GM12891 (cell line): ENCODE data around the gene PIM3.

Source experiments
- DNase-seq: peaks from one replicate; pipeline ENCODE4 v3.0.0; 2011; ENCODE audit warnings: low spot score; ENCODE audit not compliant: insufficient read length
- FAIRE-seq: peaks from 2 replicates; lab custom pipeline; 2011; peaks lifted over from hg19 to GRCh38; lab: Jason Lieb, UNC
- PAX5 ChIP-seq: IDR thresholded peaks from 2 replicates; pipeline ENCODE4 v1.6.1; 2011; ENCODE audit warnings: low read length, moderate library complexity, mild to moderate bottlenecking; ENCODE audit not compliant: insufficient read depth, severe bottlenecking
- POLR2A ChIP-seq: IDR thresholded peaks from 2 replicates; pipeline ENCODE4 v1.6.1; 2011; ENCODE audit warnings: low read depth, low read length, control low read depth
- POLR2AphosphoS5 ChIP-seq: IDR thresholded peaks from 2 replicates; pipeline ENCODE4 v1.6.1; 2011; ENCODE audit warnings: low read depth, low read length, control low read depth
- POU2F2 ChIP-seq: IDR thresholded peaks from 2 replicates; pipeline ENCODE4 v1.6.1; 2011; ENCODE audit warnings: low read depth, mild to moderate bottlenecking, control low read depth, low read length, moderate library complexity
- SPI1 ChIP-seq: IDR thresholded peaks from 2 replicates; pipeline ENCODE4 v1.6.1; 2011; ENCODE audit warnings: low read depth, low read length, control low read depth
- TAF1 ChIP-seq: IDR thresholded peaks from 2 replicates; pipeline ENCODE4 v1.6.1; 2011; ENCODE audit warnings: low read depth, low read length, control low read depth

The PIM3 gene

DNA sequence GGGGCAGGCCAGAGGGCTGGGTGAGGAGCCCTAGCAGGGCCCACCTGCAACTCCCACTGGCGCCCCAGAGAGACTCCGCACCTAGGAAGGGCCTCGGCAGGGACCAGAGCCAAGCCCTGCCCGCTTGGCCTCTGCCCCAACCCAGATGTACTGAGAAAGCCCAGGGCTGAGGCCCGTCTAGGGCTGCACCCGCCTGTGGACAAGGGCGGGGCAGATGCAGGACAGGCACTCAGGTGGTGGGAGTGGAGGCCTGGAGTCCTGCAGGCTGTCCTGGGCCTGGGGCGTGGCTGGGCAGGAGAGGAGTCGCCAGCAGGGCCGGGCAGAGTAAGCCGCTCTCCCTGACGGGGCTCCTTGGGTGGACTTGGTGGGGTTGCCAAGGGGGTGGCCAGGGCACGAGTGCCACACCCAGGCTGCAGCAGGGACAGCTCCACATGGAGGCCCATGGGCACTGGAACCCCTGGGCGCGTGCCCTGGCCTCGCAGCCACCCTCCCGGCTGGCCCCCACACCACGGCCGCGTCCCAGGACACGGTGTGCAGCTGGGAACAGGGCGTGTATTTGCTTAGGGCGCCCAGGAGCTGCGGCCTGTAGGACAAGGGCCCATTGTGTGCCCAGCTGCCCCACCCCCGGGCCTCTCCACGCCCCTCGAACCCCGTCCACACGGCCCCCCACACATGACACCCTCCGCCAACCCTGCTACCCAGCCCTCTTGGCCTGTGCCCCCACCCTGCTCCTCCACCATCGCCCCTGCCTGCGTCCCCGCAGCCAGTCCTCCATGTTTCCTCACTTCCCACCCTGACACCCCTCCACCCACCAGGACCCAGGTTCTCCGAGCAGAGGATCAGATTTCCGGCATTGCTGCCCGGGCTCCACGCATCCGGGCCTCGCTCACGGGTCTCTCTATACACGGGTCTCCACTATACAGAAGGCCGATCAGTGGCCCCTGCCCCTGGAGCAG, 11.3 kb upstream of the PIM3 start:
- TF ChIP-seq PAX5 (no peak), POLR2AphosphoS5 (no peak), TAF1 (no peak), SPI1 (no peak), POU2F2 (no peak), POLR2A (no peak)
- DNase-seq (no peak), FAIRE-seq (no peak)

DNA sequence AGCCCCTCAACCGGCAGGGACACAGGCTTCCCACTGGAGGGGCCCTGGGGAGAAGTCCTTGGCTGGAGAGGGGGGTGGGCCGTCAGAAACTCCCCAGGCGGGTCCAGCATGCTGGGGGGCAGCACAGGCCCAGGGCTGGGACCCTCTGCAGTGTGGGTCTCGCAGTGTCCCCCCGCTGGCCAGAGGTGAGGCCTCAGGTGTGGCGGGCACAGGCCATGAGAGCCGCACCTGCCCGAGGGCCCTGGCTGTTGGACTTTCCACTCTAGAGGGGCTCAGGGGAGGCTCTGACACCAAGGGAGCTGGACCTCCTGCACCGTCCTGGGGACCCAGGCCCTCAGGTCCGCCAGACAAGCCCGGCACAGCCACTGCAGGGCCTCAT, 10.7 kb upstream of the PIM3 start:
- no peak for DNase-seq
- no peak for FAIRE-seq
- TF ChIP-seq PAX5 (no peak), TAF1 (no peak), POLR2AphosphoS5 (no peak), POU2F2 (no peak), POLR2A (no peak), SPI1 (no peak)

DNA sequence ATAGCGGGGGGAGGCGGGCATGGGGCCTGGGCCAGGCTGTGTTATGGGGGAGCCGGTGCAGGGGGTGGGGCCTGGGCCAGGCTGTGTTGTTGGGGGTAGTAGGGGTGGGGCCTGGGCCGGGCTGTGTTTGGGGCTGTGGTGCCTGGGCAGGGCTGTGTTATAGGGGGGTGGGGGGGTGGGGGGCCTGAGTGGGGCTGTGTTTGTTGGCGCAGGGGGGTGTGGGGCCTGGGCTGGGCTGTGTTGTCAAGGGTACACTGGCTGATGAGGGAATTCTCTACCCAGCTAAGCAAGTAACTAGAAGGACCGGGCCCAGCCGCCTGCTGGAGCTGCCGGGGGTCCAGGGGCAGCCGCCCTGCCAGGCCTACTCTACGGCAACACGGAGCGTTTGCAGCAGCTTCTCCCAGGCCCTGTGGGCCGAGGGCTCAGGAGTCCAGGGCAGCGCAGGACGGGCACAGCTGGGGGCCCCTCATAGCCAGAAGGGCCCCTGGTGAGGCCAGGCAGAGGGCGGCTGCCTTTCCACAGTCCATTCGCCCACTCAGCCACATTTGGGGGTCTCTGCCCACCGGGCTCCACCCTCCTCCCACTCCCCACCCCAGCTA, 10.1 kb upstream of the PIM3 start:
- TF ChIP-seq POU2F2: no peak
- TF ChIP-seq POLR2A: no peak
- no peak for TF ChIP-seq SPI1
- TF ChIP-seq TAF1: no peak
- no peak for TF ChIP-seq PAX5
- TF ChIP-seq POLR2AphosphoS5: no peak
- DNase-seq (no peak), FAIRE-seq (no peak)

- DNase-seq (no peak), FAIRE-seq (no peak)
- TF ChIP-seq POU2F2 (no peak), TAF1 (no peak), PAX5 (no peak), SPI1 (no peak), POLR2A (no peak), POLR2AphosphoS5 (no peak)
These were observed 9.4 kb upstream of the PIM3 start for GRCh38 chr22:49951000-49951677.

GRCh38 chr22:49951678-49951985, 8.9 kb upstream of the PIM3 start:
- DNase-seq (no peak), FAIRE-seq (no peak)
- no peak for TF ChIP-seq POLR2A
- no peak for TF ChIP-seq PAX5
- TF ChIP-seq POLR2AphosphoS5: no peak
- TF ChIP-seq TAF1: no peak
- no peak for TF ChIP-seq POU2F2
- no peak for TF ChIP-seq SPI1

DNA sequence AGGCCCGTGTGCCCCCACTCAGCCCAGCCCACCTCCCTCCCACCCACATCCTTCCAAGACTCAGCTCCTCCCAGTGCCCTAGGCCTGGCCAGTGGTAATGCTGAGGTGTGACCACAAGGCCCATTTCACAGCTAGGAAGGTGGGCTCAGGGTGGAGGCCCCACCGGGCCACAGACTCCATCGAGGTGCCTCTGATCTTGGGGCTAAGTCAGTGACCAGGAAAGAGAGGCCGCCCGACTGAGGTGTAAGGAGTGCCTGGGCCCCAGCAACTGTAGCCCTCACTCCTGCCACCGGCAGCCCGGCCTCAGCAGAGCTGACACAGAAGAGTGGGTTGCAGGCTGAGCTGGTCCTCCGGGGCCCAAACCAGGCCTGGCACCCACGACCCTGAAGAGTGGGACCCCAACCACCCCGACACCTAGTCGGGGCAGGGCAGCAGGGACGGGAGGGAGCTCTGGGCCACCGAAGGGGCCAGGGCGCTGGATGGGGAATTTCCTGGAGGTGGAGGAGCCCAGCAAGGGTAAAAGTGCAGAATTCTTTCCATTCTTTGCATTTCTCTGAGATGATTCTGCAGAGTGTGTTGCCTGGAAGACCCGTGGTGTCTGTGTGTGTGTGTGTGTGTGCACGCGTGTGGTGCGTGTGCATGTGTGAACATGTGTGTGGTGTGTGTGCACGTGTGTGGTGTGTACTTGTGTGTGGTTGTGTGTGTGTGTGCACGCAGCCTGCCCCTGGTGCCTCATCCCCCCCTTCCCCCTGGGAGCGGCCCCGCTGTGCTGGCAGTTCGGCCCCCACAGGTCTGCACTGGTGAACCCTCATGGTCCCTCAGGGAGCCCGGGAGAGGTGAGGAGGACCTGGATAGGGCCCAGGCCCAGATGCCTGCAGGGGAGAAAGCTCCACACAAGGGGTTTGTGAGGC, 8.3 kb upstream of the PIM3 start:
- no peak for TF ChIP-seq POLR2AphosphoS5
- no peak for TF ChIP-seq POU2F2
- no peak for DNase-seq
- FAIRE-seq: no peak

GRCh38 chr22:49953027-49953679, 7.4 kb upstream of the PIM3 start:
- FAIRE-seq (no peak), DNase-seq (no peak)
- TF ChIP-seq POLR2A (no peak), POU2F2 (no peak), POLR2AphosphoS5 (no peak), TAF1 (no peak), PAX5 (no peak), SPI1 (no peak)

DNA sequence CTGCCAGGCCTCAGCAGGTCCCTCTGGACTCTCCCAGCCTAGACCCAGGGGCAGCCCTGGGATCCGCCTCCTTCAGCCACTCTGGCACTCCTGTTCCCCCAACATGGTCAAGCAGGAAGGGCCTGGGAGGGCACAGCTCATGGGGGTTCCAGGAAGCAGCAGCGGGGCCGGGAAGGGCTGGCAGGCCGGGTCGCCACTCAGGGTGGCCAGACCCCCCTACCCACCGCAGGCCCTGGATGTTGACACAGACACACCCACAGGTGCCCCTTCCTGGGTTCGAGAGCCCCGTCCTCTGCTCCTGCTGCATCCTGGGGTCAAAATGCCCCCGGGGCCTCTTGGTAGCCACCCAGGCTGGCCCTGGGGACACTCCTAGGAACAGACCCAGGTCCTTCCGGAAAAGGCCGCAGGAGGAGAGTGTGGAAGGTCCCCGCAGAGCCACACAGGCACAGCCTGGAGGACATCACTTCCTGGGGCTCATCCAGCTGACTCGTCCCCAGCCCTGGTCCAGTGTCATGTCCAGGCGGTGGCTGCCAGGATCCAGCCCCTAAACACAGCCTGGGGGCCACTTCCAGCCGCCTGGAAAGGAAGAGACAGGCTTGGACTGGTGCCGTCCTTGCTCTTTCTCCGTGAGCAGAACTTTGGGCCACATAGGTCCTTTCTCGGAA, 6.8 kb upstream of the PIM3 start:
- FAIRE-seq (no peak), DNase-seq (no peak)

More for the DNA sequence above, 6.8 kb upstream of the PIM3 start:
- TF ChIP-seq SPI1 (no peak), TAF1 (no peak), POLR2AphosphoS5 (no peak), POU2F2 (no peak), PAX5 (no peak), POLR2A (no peak)
